Astrocyte of the cerebellum (primary cell): Measurements from ENCODE around the gene RANBP6.
"Not testable (repeated sequence)": the region's sequence is repeated elsewhere in the genome, so short reads cannot be mapped to it uniquely, and the experiment has no call there.

Experiments used
- DNase-seq: peaks from one replicate; pipeline ENCODE4 v3.0.0-alpha.2; 2011; ENCODE audit warnings: low read depth
- H3K4me3 ChIP-seq: 2 replicates; pipeline ENCODE4 v1.5.1; 2011; ENCODE audit warnings: mild to moderate bottlenecking, low read depth, low read length, moderate library complexity
- CTCF ChIP-seq: IDR thresholded peaks from 2 replicates; pipeline ENCODE4 v1.5.1; 2012; ENCODE audit warnings: low read length, low read depth, moderate library complexity, mild to moderate bottlenecking; ENCODE audit errors: missing control alignments
- in situ Hi-C: cut with HindIII; loops from 2 replicates; pipeline ENCODE4 v1.10.0; 2017; ENCODE audit warnings: low sequenced_read_pairs

The RANBP6 gene

DNA sequence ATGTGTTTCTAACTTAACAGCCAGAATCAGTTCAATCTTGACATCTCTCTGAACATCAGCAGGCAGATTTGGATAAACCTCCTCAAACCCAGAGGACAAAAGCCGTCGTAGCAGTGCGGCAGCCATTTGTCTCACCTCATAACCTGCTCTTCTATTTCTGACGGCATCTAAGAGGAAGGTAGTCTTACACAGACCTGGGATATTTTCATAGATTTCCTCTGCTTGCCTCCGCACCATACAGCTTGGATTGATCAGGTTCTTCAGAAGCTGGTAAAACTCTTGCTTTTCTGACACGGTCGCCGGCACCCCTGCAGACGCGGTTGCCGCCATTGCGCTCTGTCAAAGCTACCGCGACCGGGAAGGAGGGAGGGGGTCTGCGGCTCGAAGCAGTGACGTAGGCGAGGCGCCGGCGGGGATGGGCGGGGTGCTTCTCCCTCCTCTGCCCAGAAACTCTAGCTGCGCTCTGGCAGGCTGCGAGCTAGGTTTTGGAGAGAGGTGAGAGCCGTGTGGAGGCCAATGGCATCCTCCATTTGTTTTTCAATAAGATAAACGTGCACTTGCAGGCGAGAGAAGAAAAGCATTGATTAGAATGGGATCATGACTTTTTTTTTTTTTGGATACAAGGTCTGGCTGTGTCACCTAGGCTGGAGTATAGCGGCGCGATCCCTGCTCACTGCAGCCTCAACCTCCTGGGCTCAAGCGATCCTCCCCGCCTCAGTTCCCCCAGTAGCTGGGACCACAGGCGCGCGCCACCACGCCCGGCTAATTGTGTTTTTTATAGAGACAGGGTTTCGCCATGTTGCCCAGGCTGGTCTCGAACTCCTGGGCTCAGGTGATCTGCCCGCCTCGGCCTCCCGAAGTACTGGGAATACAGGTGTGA is at the start of gene RANBP6:
Gene RANBP6 (minus strand): TSS at position 347 of the 880 bp plus-strand sequence. CDS start 17 bp downstream, at position 330.
- DNase-seq, result peak; percentile 60
- in situ Hi-C loops, result no loop called here
- H3K4me3 ChIP-seq, result peak within 1 kb of the TSS; percentile 62
- TF ChIP-seq CTCF, result no peak

DNA sequence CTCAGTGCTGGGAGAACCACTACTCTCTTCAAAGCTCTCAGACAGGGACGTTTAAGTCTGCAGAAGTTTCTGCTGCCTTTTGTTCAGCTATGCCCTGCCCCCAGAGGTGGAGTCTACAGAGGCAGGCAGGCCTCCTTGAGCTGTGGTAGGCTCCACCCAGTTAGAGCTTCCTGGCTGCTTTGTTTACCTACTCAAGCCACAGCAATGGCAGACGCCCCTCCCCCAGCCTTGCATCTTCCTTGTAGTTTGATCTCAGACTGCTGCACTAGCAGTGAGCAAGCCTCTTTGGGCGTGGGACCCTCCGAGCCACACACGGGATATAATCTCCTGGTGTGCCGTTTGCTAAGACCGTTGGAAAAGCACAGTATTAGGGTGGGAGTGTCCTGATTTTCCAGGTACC is 47.7 kb upstream of the RANBP6 start:
- H3K4me3 ChIP-seq, DNase-seq, in situ Hi-C loops: not testable (repeated sequence)

- H3K4me3 ChIP-seq, result no peak overlapping the region
- DNase-seq, result no peak
- in situ Hi-C loops, result no loop called here
- no peak for TF ChIP-seq CTCF
Observed at GRCh38 chr9:6055666-6056065, 40.2 kb upstream of the RANBP6 start.

- in situ Hi-C loops, result no loop called here
- H3K4me3 ChIP-seq, result no peak overlapping the region
- peak; percentile 78 for DNase-seq
- peak; percentile 46 for TF ChIP-seq CTCF
Observed at GRCh38 chr9:6055216-6055615, 39.8 kb upstream of the RANBP6 start.

DNA sequence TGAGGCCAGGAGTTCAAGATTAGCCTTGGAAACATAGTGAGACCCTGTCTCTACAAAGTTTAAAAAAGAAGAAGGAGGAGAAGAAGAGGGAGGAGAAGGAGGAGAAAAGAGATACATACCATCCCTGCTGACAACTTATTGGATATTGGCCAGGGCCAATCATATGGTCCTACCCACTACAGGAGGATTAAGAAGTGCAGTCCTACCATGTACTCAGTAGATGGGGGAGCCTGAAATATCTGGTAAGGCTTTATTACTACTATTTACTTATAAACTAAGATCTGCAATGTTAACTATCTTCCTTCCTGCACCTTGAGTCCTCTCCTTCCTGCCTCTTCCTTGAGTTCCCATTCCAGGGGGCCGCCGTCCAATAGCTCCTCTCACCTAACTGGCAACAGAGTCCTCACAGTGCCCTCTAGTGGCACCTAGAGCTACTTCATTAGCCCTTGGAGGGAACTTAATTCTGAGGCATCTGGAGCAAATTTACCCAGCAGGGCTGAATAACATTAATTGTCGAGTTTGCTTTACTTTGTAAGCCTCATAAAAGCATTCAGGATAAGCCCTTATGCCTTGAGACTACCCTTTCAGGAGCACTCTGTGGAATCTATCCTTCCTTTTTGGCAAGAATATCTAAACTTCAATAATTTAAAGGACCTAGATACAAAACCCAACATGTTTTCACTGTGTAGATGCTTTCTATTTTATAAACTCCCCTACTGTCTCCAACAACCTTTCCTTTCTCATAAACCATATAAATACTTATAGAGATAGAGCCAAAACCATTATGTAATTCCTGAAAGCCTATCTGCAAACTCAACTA is 39.1 kb upstream of the RANBP6 start:
- in situ Hi-C loops, result no loop called here
- no peak overlapping the region for H3K4me3 ChIP-seq
- peak; percentile 68 for DNase-seq
- TF ChIP-seq CTCF, result peak; percentile 84

DNA sequence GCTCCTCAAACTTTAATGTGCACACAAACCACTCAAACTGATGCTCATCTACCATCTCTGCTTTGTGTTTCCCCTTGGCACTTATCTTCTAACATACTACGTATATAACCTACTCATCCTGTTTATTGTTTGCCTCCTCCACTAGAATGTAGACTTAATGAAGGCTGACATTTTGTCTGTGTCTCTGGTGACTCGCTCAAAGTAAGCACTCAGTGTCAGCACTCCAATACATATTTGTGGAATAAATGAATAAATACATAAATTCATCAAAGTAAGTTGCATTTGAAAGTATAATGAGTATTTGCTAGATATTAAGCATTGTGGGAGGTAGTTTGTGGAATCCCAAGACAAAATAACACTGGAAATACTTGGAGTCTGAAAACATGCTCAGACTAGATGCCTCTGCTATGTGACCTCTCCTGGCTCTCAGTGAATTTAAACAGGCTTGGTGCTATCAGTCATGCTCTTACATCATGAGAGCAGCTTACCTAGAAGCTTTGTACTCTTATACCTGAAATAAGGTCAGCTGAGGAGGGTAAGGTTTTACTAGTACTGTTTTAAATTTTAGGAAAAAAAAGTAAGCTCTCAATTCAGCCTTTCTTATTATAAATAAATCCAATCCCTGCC is 37.0 kb upstream of the RANBP6 start:
- TF ChIP-seq CTCF, result no peak
- no peak overlapping the region for H3K4me3 ChIP-seq
- in situ Hi-C loops, result no loop called here
- no peak for DNase-seq
